H9 (cell line): Measurements from ENCODE around the gene DPH1. TPM values are rescaled to one million over a fixed set of nuclear protein-coding genes. Genes with fewer than 3 reads are reported as not detected.

ENCODE experiments used
- DNase-seq: peaks from one replicate; pipeline ENCODE4 v3.0.0-alpha.2; 2017
- H2AFZ ChIP-seq: one replicate; pipeline ENCODE4 v1.6.1; 2013; ENCODE audit warnings: mild to moderate bottlenecking, low read length, control low read depth, moderate library complexity
- H2AK5ac ChIP-seq: 2 replicates; pipeline ENCODE4 v1.6.1; 2013; ENCODE audit warnings: low read length, control low read depth, mixed read lengths; ENCODE audit not compliant: insufficient read length
- H2BK120ac ChIP-seq: one replicate; pipeline ENCODE4 v1.6.1; 2013; ENCODE audit warnings: low read depth, mild to moderate bottlenecking, low read length, control low read depth, inconsistent platforms; ENCODE audit not compliant: poor library complexity, severe bottlenecking
- H2BK12ac ChIP-seq: 2 replicates; pipeline ENCODE4 v1.6.1; 2013; ENCODE audit warnings: low read length, control low read depth, mixed read lengths, low read depth; ENCODE audit not compliant: insufficient read length
- H2BK15ac ChIP-seq: 2 replicates; pipeline ENCODE4 v1.6.1; 2013; ENCODE audit warnings: low read depth, low read length, control low read depth
- H2BK20ac ChIP-seq: one replicate; pipeline ENCODE4 v1.6.1; 2013; ENCODE audit warnings: low read depth, mild to moderate bottlenecking, low read length, control low read depth, inconsistent platforms; ENCODE audit not compliant: poor library complexity, severe bottlenecking
- H2BK5ac ChIP-seq: 2 replicates; pipeline ENCODE4 v1.6.1; 2013; ENCODE audit warnings: low read length, control low read depth, mixed read lengths; ENCODE audit not compliant: insufficient read length
- H3K14ac ChIP-seq: 2 replicates; pipeline ENCODE4 v1.6.1; 2013; ENCODE audit warnings: low read length, control low read depth; ENCODE audit not compliant: insufficient read depth
- H3K18ac ChIP-seq: 2 replicates; pipeline ENCODE4 v1.6.1; 2013; ENCODE audit warnings: low read depth, mild to moderate bottlenecking, mixed read lengths, low read length, control low read depth; ENCODE audit not compliant: insufficient read length
- H3K23ac ChIP-seq: 2 replicates; pipeline ENCODE4 v1.6.1; 2013; ENCODE audit warnings: low read length, control low read depth, mixed read lengths, low read depth; ENCODE audit not compliant: insufficient read length
- H3K23me2 ChIP-seq: 2 replicates; pipeline ENCODE4 v1.6.1; 2013; ENCODE audit warnings: low read depth, mild to moderate bottlenecking, mixed read lengths, low read length, control low read depth; ENCODE audit not compliant: insufficient read length, poor library complexity, severe bottlenecking
- H3K27ac ChIP-seq: 2 replicates; pipeline ENCODE4 v1.5.1; 2013; ENCODE audit warnings: low read length, control low read depth, mixed read lengths, low read depth; ENCODE audit not compliant: insufficient read length
- H3K27me3 ChIP-seq: 2 replicates; pipeline ENCODE4 v1.6.1; 2013; ENCODE audit warnings: low read length, control low read depth, inconsistent platforms; ENCODE audit not compliant: insufficient read depth
- H3K4ac ChIP-seq: 2 replicates; pipeline ENCODE4 v1.6.1; 2013; ENCODE audit warnings: low read depth, mild to moderate bottlenecking, control low read depth, inconsistent platforms, low read length, moderate library complexity
- H3K4me1 ChIP-seq: 2 replicates; pipeline ENCODE4 v1.6.1; 2013; ENCODE audit warnings: low read length, control low read depth, inconsistent platforms; ENCODE audit not compliant: insufficient read depth
- H3K4me2 ChIP-seq: 2 replicates; pipeline ENCODE4 v1.6.1; 2013; ENCODE audit warnings: low read length, control low read depth, mixed read lengths; ENCODE audit not compliant: insufficient read length, insufficient read depth
- H3K56ac ChIP-seq: 2 replicates; pipeline ENCODE4 v1.6.1; 2013; ENCODE audit warnings: low read depth, mild to moderate bottlenecking, mixed read lengths, low read length, control low read depth; ENCODE audit not compliant: insufficient read length
- H3K79me1 ChIP-seq: 2 replicates; pipeline ENCODE4 v1.6.1; 2013; ENCODE audit warnings: low read depth, mild to moderate bottlenecking, moderate library complexity, low read length, control low read depth, inconsistent platforms; ENCODE audit not compliant: insufficient read depth, poor library complexity, severe bottlenecking
- H3K79me2 ChIP-seq: 2 replicates; pipeline ENCODE4 v1.6.1; 2013; ENCODE audit warnings: low read length, control low read depth, inconsistent platforms; ENCODE audit not compliant: insufficient read depth
- H3K9ac ChIP-seq: 2 replicates; pipeline ENCODE4 v1.6.1; 2013; ENCODE audit warnings: low read length, control low read depth, mixed read lengths; ENCODE audit not compliant: insufficient read length; ENCODE audit errors: extremely low read depth
- H3K9me3 ChIP-seq: one replicate; pipeline ENCODE4 v1.6.1; 2013; ENCODE audit warnings: low read depth, low read length, inconsistent platforms; ENCODE audit not compliant: control insufficient read depth
- H3T11ph ChIP-seq: one replicate; pipeline ENCODE4 v1.6.1; 2013; ENCODE audit warnings: mild to moderate bottlenecking, low read length, control low read depth, inconsistent platforms
- H4K20me1 ChIP-seq: one replicate; pipeline ENCODE4 v1.6.1; 2013; ENCODE audit not compliant: control insufficient read depth, insufficient read length, insufficient read depth
- H4K5ac ChIP-seq: 2 replicates; pipeline ENCODE4 v1.6.1; 2013; ENCODE audit warnings: low read depth, mild to moderate bottlenecking, mixed read lengths, low read length, control low read depth; ENCODE audit not compliant: insufficient read length
- H4K8ac ChIP-seq: replicated peaks from 2 replicates; pipeline ENCODE4 v1.6.1; 2013; ENCODE audit warnings: low read length, control low read depth, mixed read lengths, low read depth; ENCODE audit not compliant: insufficient read length
- H4K91ac ChIP-seq: 2 replicates; pipeline ENCODE4 v1.6.1; 2013; ENCODE audit warnings: low read depth, mild to moderate bottlenecking, moderate library complexity, mixed read lengths, low read length, control low read depth; ENCODE audit not compliant: insufficient read length
- H3K27ac Mint-ChIP-seq, 3 experiments: 2 replicates in 2 of 3; 3 replicates in 1 of 3; pipeline ENCODE4 v1.8.0; 2020 to 2021; ENCODE audit warnings: mixed read lengths in 3 of 3, mild to moderate bottlenecking in 1 of 3, moderate library complexity in 1 of 3
- H3K27me3 Mint-ChIP-seq: 2 replicates; pipeline ENCODE4 v1.8.0; 2021; ENCODE audit warnings: low read depth, mild to moderate bottlenecking, moderate library complexity, mixed read lengths
- H3K36me3 Mint-ChIP-seq, 3 experiments: 2 replicates in 2 of 3; 3 replicates in 1 of 3; pipeline ENCODE4 v1.8.0; 2020 to 2021; ENCODE audit warnings: low read depth in 3 of 3, mixed read lengths in 3 of 3; ENCODE audit not compliant: insufficient read depth in 1 of 3
- H3K4me1 Mint-ChIP-seq, 2 experiments: 2 replicates each; pipeline ENCODE4 v1.8.0; 2020; ENCODE audit warnings: mixed read lengths in 2 of 2
- H3K4me3 Mint-ChIP-seq, 2 experiments: 2 replicates in 1 of 2; 3 replicates in 1 of 2; pipeline ENCODE4 v1.8.0; 2020 to 2021; ENCODE audit warnings: mild to moderate bottlenecking in 2 of 2, mixed read lengths in 2 of 2, moderate library complexity in 1 of 2
- H3K9me3 Mint-ChIP-seq, 2 experiments: 2 replicates in 1 of 2; 3 replicates in 1 of 2; pipeline ENCODE4 v1.8.0; 2020; ENCODE audit warnings: mild to moderate bottlenecking in 2 of 2, mixed read lengths in 2 of 2, moderate library complexity in 1 of 2
- WGBS: extraction: QIAGEN DNeasy Blood & Tissue Kit; methylation state at CpG from one replicate; pipeline ENCODE4 v1.1.7; 2013; ENCODE audit warnings: missing lambda C conversion rate, low lambda C conversion rate, mixed read lengths; ENCODE audit not compliant: insufficient read length; ENCODE audit errors: extremely low coverage; 5-methylcytosine and 5-hydroxymethylcytosine counted together
- total RNA-seq: library from RNA; stranded (reverse); gene quantifications from 2 replicates; pipeline ENCODE4 v1.2.1, GENCODE V29; 2021
- TF ChIP-seq, protein P1 (sequence below): fragments of 200-600 bp; sonication (generic); conservative IDR thresholded peaks from 3 replicates; pipeline ENCODE4 v1.8.0; 2021; ENCODE audit warnings: antibody characterized with exemption, mild to moderate bottlenecking

DPH1 gene
- total RNA-seq, 1 experiment from 2014 or later = 27.5 TPM

DNA sequence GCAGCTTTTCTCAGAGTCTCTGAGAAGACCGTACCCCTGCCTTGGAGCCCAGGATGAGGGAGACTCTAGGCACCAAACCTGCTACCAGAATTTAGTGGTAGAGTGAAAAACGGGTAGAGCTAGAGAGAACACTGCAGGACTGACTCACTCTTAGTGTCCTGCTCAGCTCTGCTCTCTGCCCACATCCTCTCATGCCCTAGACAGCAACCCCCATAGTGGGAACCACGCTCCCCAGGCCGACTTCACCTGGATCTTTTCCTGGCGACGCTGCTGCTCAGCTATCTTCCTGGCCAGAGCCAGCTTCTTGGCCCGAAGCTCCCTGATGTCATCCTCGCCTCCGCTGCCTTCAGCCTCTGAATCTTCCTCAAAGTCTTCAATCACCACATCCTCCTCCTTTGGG, 51.6 kb downstream of the DPH1 start:
- H3K4me1 Mint-ChIP-seq = no peaks in the 10 kb centered on the region
- Histone ChIP-seq H2AK5ac (no peak overlapping the region), H3K4ac (no peak overlapping the region), H4K8ac (no peak overlapping the region), H3K9ac (no peak overlapping the region), H3K4me2 (no peak overlapping the region), H3K18ac (no peak overlapping the region), H4K91ac (no peak overlapping the region), H3K79me2 (no peaks in the 10 kb centered on the region), H3T11ph (no peak overlapping the region), H2BK12ac (no peak overlapping the region), H2BK120ac (no peak overlapping the region), H3K23me2 (no peaks in the 10 kb centered on the region), H3K23ac (no peak overlapping the region), H4K5ac (no peak overlapping the region), H3K79me1 (no peaks in the 10 kb centered on the region), H3K27ac (no peak overlapping the region), H3K4me1 (no peaks in the 10 kb centered on the region), H2BK20ac (no peak overlapping the region), H4K20me1 (no peaks in the 10 kb centered on the region), H2BK15ac (no peak overlapping the region), H3K56ac (no peak overlapping the region), H3K14ac (no peak overlapping the region), H2AFZ (no peak overlapping the region), H2BK5ac (no peak overlapping the region), H3K27me3 (no peaks in the 10 kb centered on the region), H3K9me3 (no peaks in the 10 kb centered on the region)
- no peak for DNase-seq
- TF ChIP-seq, protein P1, sequence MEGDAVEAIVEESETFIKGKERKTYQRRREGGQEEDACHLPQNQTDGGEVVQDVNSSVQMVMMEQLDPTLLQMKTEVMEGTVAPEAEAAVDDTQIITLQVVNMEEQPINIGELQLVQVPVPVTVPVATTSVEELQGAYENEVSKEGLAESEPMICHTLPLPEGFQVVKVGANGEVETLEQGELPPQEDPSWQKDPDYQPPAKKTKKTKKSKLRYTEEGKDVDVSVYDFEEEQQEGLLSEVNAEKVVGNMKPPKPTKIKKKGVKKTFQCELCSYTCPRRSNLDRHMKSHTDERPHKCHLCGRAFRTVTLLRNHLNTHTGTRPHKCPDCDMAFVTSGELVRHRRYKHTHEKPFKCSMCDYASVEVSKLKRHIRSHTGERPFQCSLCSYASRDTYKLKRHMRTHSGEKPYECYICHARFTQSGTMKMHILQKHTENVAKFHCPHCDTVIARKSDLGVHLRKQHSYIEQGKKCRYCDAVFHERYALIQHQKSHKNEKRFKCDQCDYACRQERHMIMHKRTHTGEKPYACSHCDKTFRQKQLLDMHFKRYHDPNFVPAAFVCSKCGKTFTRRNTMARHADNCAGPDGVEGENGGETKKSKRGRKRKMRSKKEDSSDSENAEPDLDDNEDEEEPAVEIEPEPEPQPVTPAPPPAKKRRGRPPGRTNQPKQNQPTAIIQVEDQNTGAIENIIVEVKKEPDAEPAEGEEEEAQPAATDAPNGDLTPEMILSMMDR = no peak
- peak overlapping the region in 1 of 3 experiments; percentile 8; a peak in 1 of 7 replicates for H3K27ac Mint-ChIP-seq
- no CpG with 5 or more reads among the region's 9 CpGs for WGBS
- H3K9me3 Mint-ChIP-seq = no peaks in the 10 kb centered on the region
- peaks cover 5 to 48% (median 22%) of the 10 kb centered on the region in 3 experiments for H3K36me3 Mint-ChIP-seq
- H3K27me3 Mint-ChIP-seq = no peaks in the 10 kb centered on the region; the same call in 1 of the 2 replicates
- H3K4me3 Mint-ChIP-seq = no peak overlapping the region
